ENCODE data around the gene RACK1. TPM values are rescaled to one million over a fixed set of nuclear protein-coding genes. Genes with fewer than 3 reads are reported as not detected.

RACK1 gene
- total and polyA plus RNA-seq, 3 experiments from 2014 or later = 1,821 to 2,398 (median 2,341) TPM

DNA sequence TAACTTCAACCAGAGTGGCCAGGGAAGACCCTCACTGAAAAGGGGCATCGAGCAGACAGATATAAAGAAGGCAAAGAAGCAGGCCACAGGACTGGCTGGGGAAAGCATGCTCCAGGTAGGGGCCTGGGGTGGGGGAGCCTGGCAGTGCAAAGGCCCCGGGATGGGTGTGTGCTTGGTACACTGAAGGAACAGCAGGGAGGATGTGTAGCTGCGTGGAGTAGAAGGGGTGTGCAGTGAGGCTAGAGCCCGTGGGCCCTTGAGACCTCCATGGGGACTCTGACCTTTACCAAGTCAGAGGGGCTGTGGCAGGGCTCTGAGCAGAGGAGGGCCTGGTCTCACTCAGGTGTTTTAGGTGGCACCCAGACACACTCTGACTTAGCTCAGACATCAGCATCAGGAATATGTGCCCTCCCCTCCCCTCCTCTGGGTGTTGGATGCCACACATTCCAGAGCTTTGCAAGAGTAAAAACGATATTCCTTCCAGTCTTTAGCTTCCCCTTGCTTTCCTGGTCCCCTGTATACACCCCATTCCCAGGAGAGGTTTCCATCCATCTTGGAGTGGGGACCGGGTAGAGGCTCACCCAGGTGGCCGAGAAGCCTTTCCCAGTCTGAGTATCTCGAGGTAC, 46.3 kb downstream of the RACK1 start:
- no peak overlapping the region for H3K4me3 ChIP-seq (ENCODE audit: low read length)
- Mint-ChIP-seq H3K4me1 (peaks cover 5 to 14% (median 6%) of the 10 kb centered on the region in 3 donors), H3K4me3 (no peak overlapping the region), H3K27me3 (no peaks in the 10 kb centered on the region), H3K27ac (peak overlapping the region in 2 of 8 donors; percentile 19 to 32), H3K36me3 (no peaks in the 10 kb centered on the region), H3K9me3 (no peaks in the 10 kb centered on the region)
- H3K27me3 ChIP-seq (ENCODE audit: insufficient read depth, low read length, poor library complexity, severe bottlenecking) = no peaks in the 10 kb centered on the region
- no peak for DNase-seq
- ChIA-PET CTCF (interaction anchor here (1.4 to 11.3 kb wide), 3 partner anchors 8 to 12 kb away, joined by 4 to 164 read pairs (median 15); partner anchors contain the start of gene TRIM7), POLR2A (interaction anchor here (1.7 kb wide), 1 partner anchor 10 kb away, joined by 3 read pairs; no protein-coding TSS in a partner anchor)
- no peak overlapping the region for H3K27ac ChIP-seq (ENCODE audit: low read depth, low read length)
- no peaks in the 10 kb centered on the region for H3K9me3 ChIP-seq (ENCODE audit: low read length)
- peaks cover 3% of the 10 kb centered on the region for H3K4me1 ChIP-seq (ENCODE audit: insufficient read depth, low read length)
- no peaks in the 10 kb centered on the region for H3K36me3 ChIP-seq (ENCODE audit: insufficient read depth, low read length)

DNA sequence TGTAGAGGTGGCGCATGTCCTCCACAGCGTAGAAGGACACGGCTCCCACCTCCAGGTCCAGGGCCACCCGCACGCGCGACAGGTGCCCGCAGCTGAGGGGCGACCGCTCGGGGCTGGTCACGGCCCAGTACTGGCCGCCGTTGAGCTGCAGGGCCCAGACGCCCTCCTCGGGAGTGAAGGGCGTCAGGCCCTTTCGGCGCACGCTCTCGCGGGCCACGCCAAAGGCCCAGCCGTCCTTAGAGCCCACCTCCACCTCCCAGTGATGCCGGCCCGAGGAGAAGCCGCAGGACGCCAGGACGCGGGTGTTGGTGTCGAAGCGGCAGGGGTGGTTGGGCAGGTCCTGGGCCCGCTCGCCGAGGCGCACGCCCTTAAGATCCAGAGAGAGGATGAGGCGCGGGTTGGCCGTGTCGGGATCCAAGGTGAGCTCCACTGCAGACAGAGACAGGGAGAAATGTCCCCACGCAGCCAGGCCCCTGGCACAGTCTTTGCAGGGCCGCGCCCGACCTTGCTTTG, 48.4 kb downstream of the RACK1 start:
- peaks cover 0 to 6% (median 3%) of the 10 kb centered on the region in 5 donors for H3K9me3 Mint-ChIP-seq
- H3K27ac ChIP-seq (ENCODE audit: low read depth, low read length) = no peak overlapping the region
- H3K36me3 ChIP-seq (ENCODE audit: insufficient read depth, low read length) = no peaks in the 10 kb centered on the region
- no peak overlapping the region for H3K4me3 Mint-ChIP-seq
- H3K27me3 Mint-ChIP-seq = peaks cover 0 to 12% of the 10 kb centered on the region in 2 donors
- peak overlapping the region in 1 of 8 donors; percentile 50 for H3K27ac Mint-ChIP-seq
- peaks cover 6% of the 10 kb centered on the region for H3K4me1 ChIP-seq (ENCODE audit: insufficient read depth, low read length)
- H3K4me1 Mint-ChIP-seq = peaks cover 15 to 28% (median 17%) of the 10 kb centered on the region in 3 donors
- H3K9me3 ChIP-seq (ENCODE audit: low read length) = no peaks in the 10 kb centered on the region
- H3K4me3 ChIP-seq (ENCODE audit: low read length) = no peak overlapping the region
- H3K36me3 Mint-ChIP-seq = peaks cover 0 to 15% (median 0%) of the 10 kb centered on the region in 3 donors
- ChIA-PET POLR2A (no interaction called here), CTCF (interaction anchor here (11.3 kb wide), 1 partner anchor 13 kb away, joined by 164 read pairs; the partner anchor contains the start of gene TRIM7)
- no peak for DNase-seq
- H3K27me3 ChIP-seq (ENCODE audit: insufficient read depth, low read length, poor library complexity, severe bottlenecking) = no peaks in the 10 kb centered on the region

DNA sequence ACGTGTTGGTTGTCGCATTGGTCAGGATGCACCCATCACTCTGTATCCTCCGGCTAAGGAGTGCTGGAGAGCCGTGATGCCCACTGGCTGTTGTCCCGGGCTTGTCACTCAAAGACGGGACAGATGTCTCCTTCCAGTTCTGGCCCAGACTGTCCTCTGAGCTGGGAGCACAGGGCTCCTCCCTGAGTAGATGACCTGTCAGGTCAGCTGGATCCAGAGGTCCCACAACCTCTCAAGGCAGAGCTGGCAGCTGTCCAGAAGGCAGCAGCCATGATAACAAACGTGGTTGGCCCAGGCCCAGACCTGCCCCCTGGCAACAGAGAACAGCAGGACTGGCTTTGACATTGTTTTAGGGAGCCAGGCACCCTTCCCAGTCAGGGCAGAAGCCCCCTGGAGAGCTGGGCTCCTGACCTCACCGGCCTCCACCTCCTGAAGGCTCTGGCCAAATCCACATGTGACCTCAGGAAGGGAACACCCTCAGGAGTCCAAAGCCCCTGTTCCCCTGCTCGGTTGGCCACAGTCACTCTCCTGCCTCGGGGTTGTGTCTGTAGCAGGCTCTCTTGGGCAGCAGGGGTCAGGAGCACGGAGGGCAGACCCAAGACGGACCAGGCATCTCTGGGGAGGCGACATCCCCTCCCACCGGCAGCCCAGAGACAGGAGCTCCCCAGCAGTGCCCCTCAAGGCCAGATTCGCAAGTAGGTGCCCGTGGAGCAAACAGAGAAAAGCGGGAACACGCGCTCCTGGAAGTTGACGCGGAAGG, 49.0 kb downstream of the RACK1 start:
- H3K4me1 ChIP-seq (ENCODE audit: insufficient read depth, low read length) = peaks cover 6% of the 10 kb centered on the region
- Mint-ChIP-seq H3K4me3 (peak overlapping the region in 1 of 7 donors; percentile 100), H3K9me3 (peaks cover 0 to 6% (median 3%) of the 10 kb centered on the region in 5 donors), H3K27me3 (peaks cover 0 to 14% of the 10 kb centered on the region in 2 donors), H3K4me1 (peaks cover 15 to 28% (median 17%) of the 10 kb centered on the region in 3 donors), H3K27ac (peak overlapping the region in 2 of 8 donors; percentile 56 to 87), H3K36me3 (peaks cover 0 to 21% (median 0%) of the 10 kb centered on the region in 3 donors)
- H3K27me3 ChIP-seq (ENCODE audit: insufficient read depth, low read length, poor library complexity, severe bottlenecking) = no peaks in the 10 kb centered on the region
- no peaks in the 10 kb centered on the region for H3K36me3 ChIP-seq (ENCODE audit: insufficient read depth, low read length)
- H3K4me3 ChIP-seq (ENCODE audit: low read length) = no peak overlapping the region
- H3K27ac ChIP-seq (ENCODE audit: low read depth, low read length) = no peak overlapping the region
- POLR2A ChIA-PET = no interaction called here
- CTCF ChIA-PET = interaction anchor here (1.6 to 11.3 kb wide), 2 partner anchors 13 to 21 kb away, joined by 4 to 164 read pairs; partner anchors contain the start of gene TRIM7
- H3K9me3 ChIP-seq (ENCODE audit: low read length) = no peaks in the 10 kb centered on the region
- DNase-seq = no peak

DNA sequence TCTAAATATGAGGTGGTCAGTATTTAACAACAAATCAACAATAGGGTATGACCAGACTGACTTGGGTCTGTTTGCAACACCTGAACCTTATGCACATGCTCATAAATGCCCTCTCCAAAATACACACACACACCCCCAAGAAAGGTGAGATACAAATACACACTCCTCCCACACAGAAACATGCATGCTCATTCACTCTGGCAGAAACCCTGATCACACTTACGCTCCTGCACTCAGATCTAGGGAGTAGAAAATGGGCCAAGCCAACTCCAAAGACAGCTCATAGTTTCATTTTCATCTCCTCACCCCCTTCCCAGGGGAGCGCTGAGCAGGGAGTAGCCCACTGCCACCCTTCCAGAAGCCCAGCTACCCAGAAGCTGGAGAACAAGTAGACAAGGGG, 50.0 kb downstream of the RACK1 start:
- DNase-seq = no peak
- peaks cover 0 to 10% (median 6%) of the 10 kb centered on the region in 5 donors for H3K9me3 Mint-ChIP-seq
- peaks cover 6% of the 10 kb centered on the region for H3K4me1 ChIP-seq (ENCODE audit: insufficient read depth, low read length)
- peak overlapping the region in 4 of 7 donors; percentile 41 to 100 (median 63) for H3K4me3 Mint-ChIP-seq
- peaks cover 18 to 33% (median 18%) of the 10 kb centered on the region in 3 donors for H3K4me1 Mint-ChIP-seq
- ChIA-PET POLR2A (interaction anchor here (0.5 to 6.3 kb wide), 2 partner anchors 12 to 69 kb away, joined by 4 to 168 read pairs; partner anchors contain the start of gene TRIM7), CTCF (interaction anchor here (1.6 to 11.3 kb wide), 2 partner anchors 14 to 22 kb away, joined by 4 to 164 read pairs; partner anchors contain the start of gene TRIM7)
- H3K36me3 Mint-ChIP-seq = peaks cover 0 to 30% (median 0%) of the 10 kb centered on the region in 3 donors
- H3K4me3 ChIP-seq (ENCODE audit: low read length) = no peak overlapping the region
- H3K9me3 ChIP-seq (ENCODE audit: low read length) = no peaks in the 10 kb centered on the region
- peak overlapping the region in 3 of 8 donors; percentile 26 to 100 (median 66) for H3K27ac Mint-ChIP-seq
- H3K27ac ChIP-seq (ENCODE audit: low read depth, low read length) = no peak overlapping the region
- no peaks in the 10 kb centered on the region for H3K27me3 ChIP-seq (ENCODE audit: insufficient read depth, low read length, poor library complexity, severe bottlenecking)
- H3K36me3 ChIP-seq (ENCODE audit: insufficient read depth, low read length) = no peaks in the 10 kb centered on the region
- peaks cover 0 to 24% of the 10 kb centered on the region in 2 donors for H3K27me3 Mint-ChIP-seq

DNA sequence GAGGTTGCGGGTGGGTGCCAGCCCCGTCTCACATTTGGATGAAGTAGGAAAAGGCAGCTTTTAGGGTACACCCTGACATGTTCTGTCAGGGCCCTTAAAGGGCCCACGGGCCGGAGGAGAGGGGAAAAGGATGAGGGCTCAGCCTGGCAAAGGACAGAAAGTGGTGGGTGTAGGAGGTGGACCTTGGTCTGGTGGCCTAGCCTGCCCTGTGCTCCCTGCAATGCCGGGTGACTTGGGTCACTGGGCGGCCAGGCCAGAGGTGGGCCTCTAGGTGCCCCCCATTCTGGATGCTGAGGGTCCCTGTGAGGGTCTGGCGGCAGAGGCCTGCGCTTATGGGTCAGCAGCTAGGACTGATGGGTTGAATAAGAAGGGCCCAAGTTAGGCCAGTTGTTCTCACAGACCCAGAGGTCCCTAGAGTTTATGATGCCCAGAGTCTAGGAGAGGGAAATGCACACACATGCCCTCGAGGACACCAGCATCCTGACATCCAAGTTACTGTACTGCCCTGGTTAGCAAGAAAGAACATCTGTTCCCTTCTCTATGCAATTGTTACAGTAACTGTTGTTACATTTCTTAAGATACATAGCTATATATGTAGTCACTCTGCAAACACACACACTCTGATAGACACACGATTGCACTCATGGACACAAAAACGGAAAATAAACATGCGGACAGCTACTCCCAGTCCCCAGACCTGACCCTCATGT, 51.2 kb downstream of the RACK1 start:
- Mint-ChIP-seq H3K27me3 (peaks cover 0 to 36% of the 10 kb centered on the region in 2 donors), H3K9me3 (peaks cover 0 to 18% (median 12%) of the 10 kb centered on the region in 5 donors), H3K4me1 (peaks cover 25 to 43% (median 30%) of the 10 kb centered on the region in 3 donors), H3K4me3 (peak overlapping the region; percentile 94 to 100 (median 97)), H3K27ac (peak overlapping the region; percentile 83 to 100 (median 97)), H3K36me3 (peaks cover 0 to 34% (median 0%) of the 10 kb centered on the region in 3 donors)
- CTCF ChIA-PET = interaction anchor here (1.1 to 11.3 kb wide), 10 partner anchors 9 to 71 kb away, joined by 3 to 164 read pairs (median 7); partner anchors contain the start of genes RACK1, TRIM41, TRIM52 and TRIM7
- POLR2A ChIA-PET = interaction anchor here (0.8 to 6.3 kb wide), 10 partner anchors 10 to 382 kb away, joined by 3 to 168 read pairs (median 4); partner anchors contain the start of genes TRIM41, TRIM52 and TRIM7
- H3K4me1 ChIP-seq (ENCODE audit: insufficient read depth, low read length) = peaks cover 6% of the 10 kb centered on the region
- H3K36me3 ChIP-seq (ENCODE audit: insufficient read depth, low read length) = no peaks in the 10 kb centered on the region
- H3K27me3 ChIP-seq (ENCODE audit: insufficient read depth, low read length, poor library complexity, severe bottlenecking) = no peaks in the 10 kb centered on the region
- H3K4me3 ChIP-seq (ENCODE audit: low read length) = peak overlapping the region; percentile 100
- peak overlapping the region; percentile 83 for H3K27ac ChIP-seq (ENCODE audit: low read depth, low read length)
- DNase-seq = no peak
- no peaks in the 10 kb centered on the region for H3K9me3 ChIP-seq (ENCODE audit: low read length)

DNA sequence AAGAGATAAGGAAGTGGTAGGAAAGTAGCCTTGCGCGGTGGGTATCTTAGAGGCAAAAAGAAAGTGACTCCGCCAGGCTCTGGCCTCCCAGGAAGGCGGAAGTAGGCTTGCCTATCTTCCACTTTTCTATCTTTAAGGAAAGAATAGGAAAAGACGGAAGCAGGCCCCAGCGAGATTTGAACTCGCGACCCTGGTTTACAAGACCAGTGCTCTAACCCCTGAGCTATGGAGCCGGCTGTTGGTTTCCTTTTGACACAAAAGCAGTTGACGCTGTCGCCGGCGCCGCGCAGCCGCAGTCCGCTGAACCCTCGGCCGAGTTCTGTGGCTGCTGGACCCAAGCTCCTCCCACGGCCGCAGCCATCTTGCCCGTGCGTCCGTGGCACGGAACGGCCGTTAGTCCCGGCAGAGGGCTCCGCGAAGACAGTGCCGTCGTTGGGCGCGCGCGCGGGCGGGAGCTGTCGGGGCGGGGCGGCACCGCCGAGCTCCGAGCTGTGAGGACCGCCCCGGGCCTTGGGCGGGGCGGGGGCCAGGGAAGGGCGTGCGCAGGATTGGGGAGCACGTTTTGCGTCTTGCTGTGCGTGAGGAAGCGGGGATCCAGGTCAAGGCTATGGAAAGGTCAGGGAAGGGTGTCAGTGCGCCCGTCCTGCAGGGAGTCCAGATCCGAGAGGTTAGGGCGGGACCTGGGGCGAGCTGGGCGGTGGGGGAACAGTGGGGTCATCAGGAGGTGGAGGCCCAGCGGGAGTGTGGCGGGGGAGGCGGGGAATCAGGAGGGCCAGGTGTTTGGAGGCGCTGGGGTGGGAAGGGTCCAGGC, 52.0 kb downstream of the RACK1 start:
- CTCF ChIA-PET = interaction anchor here (0.9 to 11.3 kb wide), 11 partner anchors 16 to 90 kb away, joined by 3 to 164 read pairs (median 7); partner anchors contain the start of genes RACK1, TRIM41, TRIM52 and TRIM7
- H3K27me3 ChIP-seq (ENCODE audit: insufficient read depth, low read length, poor library complexity, severe bottlenecking) = no peaks in the 10 kb centered on the region
- POLR2A ChIA-PET = interaction anchor here (0.6 to 6.3 kb wide), 12 partner anchors 9 to 381 kb away, joined by 3 to 168 read pairs (median 4); partner anchors contain the start of genes TRIM41, TRIM52 and TRIM7
- no peaks in the 10 kb centered on the region for H3K36me3 ChIP-seq (ENCODE audit: insufficient read depth, low read length)
- peaks cover 6% of the 10 kb centered on the region for H3K4me1 ChIP-seq (ENCODE audit: insufficient read depth, low read length)
- Mint-ChIP-seq H3K27ac (peak overlapping the region; percentile 93 to 100 (median 97)), H3K36me3 (peaks cover 0 to 34% (median 0%) of the 10 kb centered on the region in 3 donors), H3K4me1 (peaks cover 27 to 47% (median 35%) of the 10 kb centered on the region in 3 donors), H3K27me3 (peaks cover 0 to 36% of the 10 kb centered on the region in 2 donors), H3K4me3 (peak overlapping the region; percentile 94 to 100 (median 97)), H3K9me3 (peaks cover 0 to 18% (median 12%) of the 10 kb centered on the region in 5 donors)
- H3K4me3 ChIP-seq (ENCODE audit: low read length) = peak overlapping the region; percentile 100
- peak overlapping the region; percentile 83 for H3K27ac ChIP-seq (ENCODE audit: low read depth, low read length)
- DNase-seq = peak; percentile 90 to 97 (median 95)
- H3K9me3 ChIP-seq (ENCODE audit: low read length) = no peaks in the 10 kb centered on the region

All from CD8-positive, alpha-beta memory T cell (primary cell).